Thymus (tissue), 11 donors: ENCODE measurements around the gene UBP1. TPM values are rescaled to one million over a fixed set of nuclear protein-coding genes. Genes with fewer than 3 reads are reported as not detected.
"Not testable (repeated sequence)": the region's sequence is repeated elsewhere in the genome, so short reads cannot be mapped to it uniquely, and the experiment has no call there.

Experiments used
- DNase-seq, 9 donors: peaks; one replicate each; pipeline ENCODE4 v3.0.0-alpha.2; 2013; ENCODE audit warnings: low spot score in 9 of 9, low read depth in 6 of 9, missing footprints in 1 of 9
- H3K27ac ChIP-seq, 2 donors: one replicate each; pipeline ENCODE4 v1.5.1; 2013; ENCODE audit warnings: control low read depth in 1 of 2, low read depth in 1 of 2, low read length in 1 of 2, mild to moderate bottlenecking in 1 of 2, moderate library complexity in 1 of 2
- H3K27me3 ChIP-seq, 2 donors: one replicate each; pipeline ENCODE4 v1.5.1; 2013; ENCODE audit warnings: low read length in 1 of 2; ENCODE audit not compliant: control insufficient read depth in 2 of 2, insufficient read depth in 1 of 2
- H3K36me3 ChIP-seq, 2 donors: one replicate each; pipeline ENCODE4 v1.5.1; 2013; ENCODE audit warnings: low read length in 1 of 2, mild to moderate bottlenecking in 1 of 2, moderate library complexity in 1 of 2; ENCODE audit not compliant: control insufficient read depth in 2 of 2, insufficient read depth in 2 of 2
- H3K4me1 ChIP-seq, 2 donors: one replicate each; pipeline ENCODE4 v1.5.1; 2013; ENCODE audit warnings: low read length in 2 of 2; ENCODE audit not compliant: control insufficient read depth in 2 of 2, insufficient read depth in 2 of 2
- H3K4me3 ChIP-seq, 2 donors: one replicate each; pipeline ENCODE4 v1.5.1; 2013; ENCODE audit warnings: low read length in 2 of 2, control low read depth in 1 of 2, mild to moderate bottlenecking in 1 of 2
- H3K9me3 ChIP-seq, 2 donors: one replicate each; pipeline ENCODE4 v1.5.1; 2013; ENCODE audit warnings: low read length in 1 of 2, mild to moderate bottlenecking in 1 of 2; ENCODE audit not compliant: control insufficient read depth in 2 of 2, insufficient read depth in 1 of 2
- WGBS: extraction: QIAGEN DNeasy Blood & Tissue Kit; methylation state at CpG from one replicate; pipeline ENCODE4 v1.1.7; 2013; 5-methylcytosine and 5-hydroxymethylcytosine counted together
- polyA plus RNA-seq: library from polyadenylated mRNA; stranded (reverse); fragments of 200-250 nt; gene quantifications from one replicate; pipeline ENCODE4 v1.2.3, GENCODE V29; 2013
- total RNA-seq: library from RNA; stranded (reverse); fragments of 120-200 nt; gene quantifications from one replicate; pipeline ENCODE4 v1.2.4, GENCODE V29; 2013
- donor health status: healthy.

Gene UBP1
- total and polyA plus RNA-seq, 2 donors, result 38.2 to 72.3 TPM

- Histone ChIP-seq H3K27me3 (no peaks in the 10 kb centered on the region), H3K9me3 (no peaks in the 10 kb centered on the region), H3K4me3 (peak overlapping the region; percentile 68 to 97), H3K27ac (peak overlapping the region; percentile 31 to 68), H3K4me1 (peaks cover 12 to 20% of the 10 kb centered on the region in 2 donors), H3K36me3 (no peaks in the 10 kb centered on the region)
- DNase-seq, result peak in 7 of 9 donors; percentile 7 to 53 (median 18)
- under 1% methylated on average over 93 of the region's 93 CpGs for WGBS
Measured at GRCh38 chr3:33439546-33440327, 468 bp downstream of the UBP1 start.

DNA sequence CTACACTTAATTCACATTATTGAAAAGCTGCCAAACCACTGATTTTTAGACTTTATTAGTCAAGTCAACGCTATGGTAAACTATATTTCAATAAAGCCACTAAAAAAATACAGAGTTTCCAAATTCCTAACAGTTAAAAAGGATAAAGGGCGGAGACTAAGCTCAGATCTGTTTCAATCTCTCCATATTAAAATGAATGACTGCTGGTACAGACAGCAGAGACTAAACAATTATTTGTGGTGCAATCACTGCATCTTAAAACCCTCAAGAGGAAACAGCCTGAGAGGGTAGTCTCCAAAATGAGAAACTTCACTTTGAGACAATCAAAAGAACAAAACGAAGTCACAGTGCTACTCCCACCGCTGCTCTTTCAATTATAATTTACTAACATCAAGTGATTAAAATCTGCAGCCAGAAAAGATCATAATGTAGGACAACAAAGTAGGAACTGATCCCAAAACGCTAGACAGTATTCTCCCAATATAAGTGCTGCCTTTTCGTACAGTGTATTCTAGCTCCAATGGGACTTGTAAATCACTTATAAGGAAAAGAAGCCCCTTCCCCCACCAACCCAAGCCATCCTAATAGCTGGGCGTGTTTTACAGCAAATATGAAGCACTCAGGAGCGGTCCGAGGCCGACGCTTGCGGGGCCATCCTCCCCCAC lies 1.2 kb downstream of the UBP1 start:
- peak in 4 of 9 donors; percentile 1 to 39 (median 8) for DNase-seq
- H3K27ac ChIP-seq, result peak overlapping the region; percentile 31 to 68
- no peaks in the 10 kb centered on the region for H3K9me3 ChIP-seq
- H3K27me3 ChIP-seq, result no peaks in the 10 kb centered on the region
- no peaks in the 10 kb centered on the region for H3K36me3 ChIP-seq
- WGBS, result 10% methylated on average over 12 of the region's 12 CpGs
- H3K4me1 ChIP-seq, result peaks cover 12 to 20% of the 10 kb centered on the region in 2 donors
- peak overlapping the region; percentile 68 to 97 for H3K4me3 ChIP-seq

- peak in 5 of 9 donors; percentile 2 to 42 (median 8) for DNase-seq
- peak overlapping the region; percentile 48 to 68 for H3K27ac ChIP-seq
- H3K36me3 ChIP-seq, result no peaks in the 10 kb centered on the region
- H3K4me3 ChIP-seq, result peak overlapping the region; percentile 68 to 97
- no peaks in the 10 kb centered on the region for H3K27me3 ChIP-seq
- peaks cover 12 to 20% of the 10 kb centered on the region in 2 donors for H3K4me1 ChIP-seq
- 31% methylated on average over 4 of the region's 4 CpGs for WGBS
- no peaks in the 10 kb centered on the region for H3K9me3 ChIP-seq
Measured at GRCh38 chr3:33438284-33438668, 1.9 kb downstream of the UBP1 start.

- Histone ChIP-seq H3K9me3 (no peaks in the 10 kb centered on the region), H3K27ac (peak overlapping the region; percentile 48 to 68), H3K4me1 (peaks cover 12 to 20% of the 10 kb centered on the region in 2 donors), H3K27me3 (no peaks in the 10 kb centered on the region), H3K4me3 (peak overlapping the region; percentile 68 to 97), H3K36me3 (no peaks in the 10 kb centered on the region)
- 88% methylated on average over 3 of the region's 3 CpGs for WGBS
- no peak for DNase-seq
Measured at GRCh38 chr3:33437556-33438283, 2.5 kb downstream of the UBP1 start.

DNA sequence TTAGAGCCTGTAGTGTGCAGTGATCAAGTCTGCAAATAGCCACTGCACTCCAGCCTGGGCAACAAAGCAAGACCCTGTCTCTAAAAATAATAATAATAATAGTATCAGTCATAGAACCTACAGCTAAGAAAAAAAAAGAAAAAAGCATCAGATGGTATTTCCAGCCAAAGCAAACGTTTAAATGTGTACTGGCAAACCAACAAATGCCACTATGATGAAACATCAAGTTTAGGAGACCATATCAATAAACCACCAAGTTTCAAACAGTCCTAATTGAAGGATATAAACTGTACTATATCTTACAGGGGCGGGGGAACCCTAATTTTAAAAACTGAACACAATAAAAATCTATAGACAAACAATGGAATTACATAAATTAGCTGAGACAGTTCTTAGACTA lies 6.4 kb downstream of the UBP1 start:
- Histone ChIP-seq H3K4me1 (peaks cover 8 to 12% of the 10 kb centered on the region in 2 donors), H3K27ac (no peak overlapping the region), H3K27me3 (no peaks in the 10 kb centered on the region), H3K4me3 (no peak overlapping the region), H3K9me3 (no peaks in the 10 kb centered on the region), H3K36me3 (no peaks in the 10 kb centered on the region)
- no peak for DNase-seq
- 83% methylated on average over 2 of the region's 2 CpGs for WGBS

DNA sequence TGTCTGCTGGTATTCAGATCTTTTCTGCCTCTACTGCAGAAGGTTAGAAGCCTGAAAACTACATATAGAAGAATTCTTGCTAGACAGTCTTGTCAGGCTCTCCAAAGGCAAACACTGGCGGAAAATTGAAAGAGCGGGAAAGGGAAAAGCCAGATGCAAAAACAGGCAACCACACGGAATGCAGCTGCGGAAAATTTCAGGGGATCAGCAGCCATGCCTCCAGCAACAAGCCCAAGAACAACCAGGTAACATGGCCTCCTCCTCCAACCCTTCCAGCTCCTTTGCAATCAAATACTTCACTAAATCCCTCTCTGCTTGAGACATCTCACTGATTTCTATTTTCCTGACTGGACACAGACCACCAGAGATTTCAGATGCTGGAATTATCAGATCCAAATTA lies 9.6 kb downstream of the UBP1 start:
- no peaks in the 10 kb centered on the region for H3K27me3 ChIP-seq
- H3K27ac ChIP-seq, result no peak overlapping the region
- no peaks in the 10 kb centered on the region for H3K4me1 ChIP-seq
- WGBS, result 97% methylated on average over 4 of the region's 4 CpGs
- H3K4me3 ChIP-seq, result no peak overlapping the region
- no peaks in the 10 kb centered on the region for H3K36me3 ChIP-seq
- DNase-seq, result no peak
- no peaks in the 10 kb centered on the region for H3K9me3 ChIP-seq

DNA sequence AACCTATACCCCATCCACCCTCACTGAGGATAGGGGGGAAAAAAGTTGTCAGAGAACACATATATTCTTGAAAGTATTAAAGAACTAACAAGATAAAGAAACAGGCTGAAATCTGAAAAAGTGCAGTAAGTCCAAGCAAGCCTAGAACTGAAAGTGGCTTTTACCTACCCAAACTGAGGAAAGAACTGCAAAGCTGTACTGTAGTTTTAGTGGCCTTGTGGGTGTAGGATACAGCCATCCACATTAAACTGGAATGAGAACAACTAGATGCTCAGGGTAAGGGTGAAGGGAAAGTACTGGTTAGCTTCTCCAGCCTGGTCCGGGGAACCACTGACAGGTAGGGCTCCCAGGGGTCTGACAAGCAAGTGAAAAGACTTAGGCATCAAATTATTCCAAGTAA lies 10.1 kb downstream of the UBP1 start:
- Histone ChIP-seq H3K27ac (no peak overlapping the region), H3K27me3 (no peaks in the 10 kb centered on the region), H3K4me3 (no peak overlapping the region), H3K4me1 (no peaks in the 10 kb centered on the region), H3K9me3 (no peaks in the 10 kb centered on the region), H3K36me3 (peaks cover 0 to 2% of the 10 kb centered on the region in 2 donors)
- no peak for DNase-seq
- 96% methylated on average over 1 of the region's 1 CpG for WGBS

GRCh38 chr3:33429306-33429705 lies 10.9 kb downstream of the UBP1 start:
- H3K36me3 ChIP-seq, H3K4me3 ChIP-seq, H3K27me3 ChIP-seq, DNase-seq, H3K27ac ChIP-seq, H3K4me1 ChIP-seq, H3K9me3 ChIP-seq: not testable (repeated sequence)
- 93% methylated on average over 2 of the region's 2 CpGs for WGBS

- no peak for DNase-seq
- Histone ChIP-seq H3K4me3 (no peak overlapping the region), H3K36me3 (peaks cover 0 to 11% of the 10 kb centered on the region in 2 donors), H3K9me3 (no peaks in the 10 kb centered on the region), H3K4me1 (no peaks in the 10 kb centered on the region), H3K27me3 (no peaks in the 10 kb centered on the region), H3K27ac (no peak overlapping the region)
- 95% methylated on average over 7 of the region's 7 CpGs for WGBS
Measured at GRCh38 chr3:33428734-33429133, 11.5 kb downstream of the UBP1 start.
